Measurements from ENCODE around the gene PSMC3.

Gene PSMC3

DNA sequence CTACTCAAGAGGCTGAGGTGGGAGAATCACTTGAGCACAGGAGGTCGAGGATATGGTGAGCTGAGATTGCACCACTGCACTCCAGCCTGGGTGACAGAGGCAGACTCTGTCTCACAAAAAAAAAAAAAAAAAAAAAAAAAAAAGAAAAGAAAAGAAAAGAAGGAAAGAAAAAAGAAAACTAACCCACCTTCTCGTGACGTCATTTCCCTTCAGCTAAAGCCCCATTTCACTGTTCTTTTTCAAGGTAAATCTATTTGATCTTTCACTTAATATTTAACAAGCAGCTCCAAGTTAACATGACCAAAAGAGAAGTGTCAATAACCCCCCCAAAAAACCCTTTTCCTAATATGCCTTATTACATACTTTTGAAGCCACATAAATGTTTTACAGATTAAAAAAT lies 17.6 kb upstream of the PSMC3 start:
- FAIRE-seq (no peak), DNase-seq (ENCODE audit: insufficient read length, low spot score) (no peak)

DNA sequence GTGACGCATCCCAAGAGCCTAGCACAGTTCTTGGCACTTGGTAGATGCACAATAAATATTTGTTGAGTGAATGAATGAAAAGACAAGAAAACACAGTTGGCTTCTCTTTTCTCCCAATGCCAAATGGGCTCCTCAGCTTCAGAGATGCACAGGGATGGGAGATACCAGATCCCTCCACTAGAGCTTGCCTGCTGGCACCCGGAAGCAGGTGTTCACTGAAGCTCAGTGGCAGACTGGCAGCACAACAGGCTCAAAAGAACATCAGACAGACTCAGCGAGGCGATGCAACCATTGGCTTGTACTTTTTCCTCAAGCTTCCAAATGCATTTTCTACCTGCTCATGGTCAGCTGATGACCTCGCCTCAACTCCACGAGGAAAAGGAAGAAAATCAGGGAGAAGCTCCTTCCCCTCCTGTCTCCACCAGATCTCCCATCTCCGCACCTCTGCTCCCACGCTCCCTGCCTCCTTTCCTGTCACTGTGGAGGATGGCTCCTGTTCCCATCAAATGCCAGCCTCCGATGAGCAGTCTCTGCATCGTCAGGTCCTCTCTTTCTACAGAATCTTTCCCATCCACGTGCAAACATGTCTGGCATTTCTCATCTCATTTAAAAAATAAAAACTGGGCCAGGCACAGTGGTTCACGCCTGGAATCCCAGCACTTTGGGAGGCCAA lies 16.9 kb upstream of the PSMC3 start:
- FAIRE-seq (no peak), DNase-seq (ENCODE audit: insufficient read length, low spot score) (no peak)

DNA sequence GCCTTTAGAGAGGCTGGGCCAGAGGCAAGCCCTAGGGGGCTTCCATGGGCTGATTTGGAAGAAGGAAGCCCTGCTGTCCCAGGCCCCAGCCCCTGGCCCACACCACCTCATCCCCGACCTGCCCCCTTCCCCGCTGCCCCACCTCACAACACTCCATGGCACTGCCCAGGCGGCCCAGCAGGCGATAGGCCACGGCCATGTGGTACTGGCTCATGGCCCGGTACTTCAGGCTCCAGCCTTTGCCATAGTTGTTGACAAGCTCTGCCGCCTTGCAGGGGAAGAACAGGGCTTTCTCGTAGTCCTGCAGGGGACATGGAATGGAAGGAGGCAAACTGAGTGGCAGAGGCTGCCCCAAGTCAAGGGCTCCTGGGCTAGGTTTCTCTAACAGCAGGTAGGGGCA lies 16.3 kb upstream of the PSMC3 start:
- DNase-seq (ENCODE audit: insufficient read length, low spot score) (no peak), FAIRE-seq (no peak)

DNA sequence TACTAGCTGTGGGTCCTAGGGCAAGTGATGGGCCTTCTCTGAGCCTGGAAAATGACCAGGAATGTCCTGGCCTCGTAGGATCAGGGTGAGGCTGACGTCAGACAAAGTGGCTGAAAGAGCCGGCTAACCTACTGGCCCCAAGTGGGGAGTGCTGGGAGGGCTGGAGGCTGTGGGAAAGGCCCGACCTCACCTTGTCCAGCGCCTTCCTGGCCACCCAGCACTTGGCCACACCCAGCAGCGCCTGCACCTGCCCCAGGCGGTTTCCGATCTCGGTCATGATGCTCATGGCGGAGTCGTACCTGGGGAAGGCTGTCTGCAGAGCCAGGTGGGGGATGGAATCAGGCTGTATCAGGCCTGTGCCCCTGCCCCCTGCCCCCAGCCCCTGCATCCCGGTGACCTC lies 15.2 kb upstream of the PSMC3 start:
- DNase-seq (ENCODE audit: insufficient read length, low spot score) (no peak), FAIRE-seq (no peak)

DNA sequence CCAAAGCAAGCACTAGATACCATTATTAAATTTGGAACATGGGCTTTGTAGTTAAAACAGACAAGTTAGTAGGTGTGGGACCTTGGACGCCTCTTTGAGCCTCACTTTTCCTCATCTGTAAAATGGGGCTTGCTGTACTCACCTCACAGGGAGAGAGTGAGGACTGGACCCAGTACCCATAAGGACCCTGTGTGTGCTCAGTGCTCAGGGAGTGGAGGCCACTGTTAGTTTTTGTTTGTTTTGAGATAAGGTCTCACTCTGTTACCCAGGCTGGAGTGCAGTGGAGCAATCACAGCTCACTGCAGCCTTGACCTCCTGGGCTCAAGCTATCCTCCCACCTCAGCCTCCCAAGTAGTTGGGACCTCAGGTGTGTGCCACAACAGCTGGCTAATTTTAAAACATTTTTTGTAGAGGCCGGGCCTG lies 13.8 kb upstream of the PSMC3 start:
- DNase-seq (ENCODE audit: insufficient read length, low spot score) (no peak), FAIRE-seq (no peak)

GRCh38 chr11:47438721-47439120 lies 12.5 kb upstream of the PSMC3 start:
- DNase-seq (ENCODE audit: insufficient read length, low spot score): no peak
- FAIRE-seq: no peak

GRCh38 chr11:47437746-47438418 lies 11.6 kb upstream of the PSMC3 start:
- no peak for FAIRE-seq
- DNase-seq (ENCODE audit: insufficient read length, low spot score): no peak

GRCh38 chr11:47437218-47437745 lies 11.0 kb upstream of the PSMC3 start:
- no peak for FAIRE-seq
- no peak for DNase-seq (ENCODE audit: insufficient read length, low spot score)

DNA sequence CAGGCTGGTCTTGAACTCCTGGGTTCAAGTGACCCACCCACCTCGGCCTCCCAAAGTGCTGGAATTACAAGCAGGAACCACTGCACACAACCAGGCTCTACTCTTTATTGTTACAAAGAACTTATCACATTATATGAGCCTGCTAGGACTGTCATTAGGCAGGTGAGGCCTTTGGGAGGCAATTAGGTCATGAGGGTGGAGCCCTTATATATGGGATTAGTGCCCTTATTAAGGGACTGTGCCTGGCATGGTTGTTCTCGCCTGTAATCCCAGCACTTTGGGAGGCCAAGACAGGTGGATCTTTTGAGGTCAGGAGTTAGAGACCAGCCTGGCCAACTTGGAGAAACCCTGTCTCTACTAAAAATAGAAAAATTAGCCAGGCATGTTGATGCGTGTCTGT lies 10.5 kb upstream of the PSMC3 start:
- DNase-seq (ENCODE audit: insufficient read length, low spot score) (no peak), FAIRE-seq (no peak)

DNA sequence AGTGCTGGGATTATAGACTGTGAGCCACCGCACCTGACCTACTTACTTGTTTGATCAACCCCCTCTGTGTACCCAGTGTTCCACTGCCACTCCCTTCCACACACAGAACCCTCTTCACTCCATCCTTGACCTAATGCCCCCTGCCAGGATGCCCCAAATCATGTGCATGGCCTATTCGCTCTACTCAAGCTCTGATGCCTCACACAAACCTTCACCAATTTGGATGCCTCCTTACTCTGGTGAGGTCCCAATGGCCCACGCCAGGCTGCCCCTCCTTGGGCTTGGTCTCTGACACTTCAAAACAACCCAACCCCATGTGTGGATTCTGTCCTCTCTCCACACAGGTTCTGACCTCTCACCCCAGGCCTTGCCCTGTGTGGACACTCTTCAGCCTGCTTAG lies 9.4 kb upstream of the PSMC3 start:
- DNase-seq (ENCODE audit: insufficient read length, low spot score) (no peak), FAIRE-seq (no peak)

- FAIRE-seq: no peak
- DNase-seq (ENCODE audit: insufficient read length, low spot score): no peak
Observed at GRCh38 chr11:47434011-47434786, 8.0 kb upstream of the PSMC3 start.

DNA sequence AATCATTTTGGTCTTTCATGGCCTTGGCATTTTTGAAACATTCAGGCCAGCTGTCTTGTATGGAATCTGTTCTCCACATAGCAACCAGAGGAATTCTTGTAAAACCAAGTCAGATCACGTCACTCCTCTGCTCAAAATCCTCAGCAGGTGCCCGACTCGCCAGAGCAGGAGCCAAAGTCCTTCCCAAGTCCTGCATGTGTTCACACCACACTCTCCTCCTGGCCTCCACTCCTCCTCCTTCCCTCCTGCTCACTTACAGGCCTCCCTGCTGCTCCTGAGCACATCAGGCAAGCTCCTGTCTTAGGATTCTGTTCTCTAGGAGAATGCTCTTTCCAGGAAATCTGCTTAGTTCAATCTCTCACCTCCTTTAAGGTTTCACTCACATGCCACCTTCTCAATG lies 6.9 kb upstream of the PSMC3 start:
- FAIRE-seq: no peak
- no peak for DNase-seq (ENCODE audit: insufficient read length, low spot score)

- FAIRE-seq: no peak
Observed at GRCh38 chr11:47431356-47432083, 5.3 kb upstream of the PSMC3 start.

DNA sequence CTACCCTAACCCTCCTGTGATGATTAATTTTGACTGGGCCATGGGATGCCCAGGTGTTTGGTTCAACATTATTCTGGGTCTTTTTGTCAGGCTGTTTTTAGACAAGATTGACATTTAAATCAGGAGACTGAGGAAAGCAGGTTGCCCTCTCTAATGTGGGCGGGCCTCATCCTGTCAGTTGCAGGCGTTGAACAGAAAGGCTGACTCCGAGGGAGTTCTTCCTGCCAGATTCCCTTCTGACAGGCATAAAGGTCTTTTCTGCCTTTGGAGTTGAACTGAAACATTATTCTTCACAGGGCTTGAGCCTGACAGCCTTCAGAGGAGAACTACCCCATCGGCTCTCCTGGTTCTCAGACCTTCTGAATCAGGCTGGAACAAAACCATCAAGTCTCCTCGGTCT lies 4.3 kb upstream of the PSMC3 start:
- DNase-seq (ENCODE audit: insufficient read length, low spot score): no peak
- no peak for FAIRE-seq

More at GRCh38 chr11:47431356-47432083, 5.3 kb upstream of the PSMC3 start:
- DNase-seq (ENCODE audit: insufficient read length, low spot score): no peak

DNA sequence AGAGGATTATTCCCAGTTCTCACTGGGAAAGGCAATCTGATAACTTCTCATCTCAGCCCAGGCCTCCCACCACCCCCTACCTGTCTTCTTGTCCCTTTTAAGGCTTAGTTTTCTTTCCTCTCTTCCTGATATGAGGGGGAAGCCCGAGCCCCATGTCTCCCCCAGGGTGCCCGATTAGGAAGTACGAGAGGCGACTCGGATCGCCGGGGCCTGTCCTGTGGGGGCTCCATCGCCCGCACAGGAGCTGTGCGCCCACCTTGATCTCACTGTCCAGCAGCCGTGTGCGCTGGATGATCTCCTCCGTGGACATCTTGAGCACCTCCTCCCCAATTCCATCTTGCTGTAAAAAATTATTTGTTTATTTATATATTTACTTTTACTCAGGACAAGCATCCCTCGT lies 628 bp downstream of the PSMC3 start:
- FAIRE-seq (no peak), DNase-seq (ENCODE audit: insufficient read length, low spot score) (no peak)

DNA sequence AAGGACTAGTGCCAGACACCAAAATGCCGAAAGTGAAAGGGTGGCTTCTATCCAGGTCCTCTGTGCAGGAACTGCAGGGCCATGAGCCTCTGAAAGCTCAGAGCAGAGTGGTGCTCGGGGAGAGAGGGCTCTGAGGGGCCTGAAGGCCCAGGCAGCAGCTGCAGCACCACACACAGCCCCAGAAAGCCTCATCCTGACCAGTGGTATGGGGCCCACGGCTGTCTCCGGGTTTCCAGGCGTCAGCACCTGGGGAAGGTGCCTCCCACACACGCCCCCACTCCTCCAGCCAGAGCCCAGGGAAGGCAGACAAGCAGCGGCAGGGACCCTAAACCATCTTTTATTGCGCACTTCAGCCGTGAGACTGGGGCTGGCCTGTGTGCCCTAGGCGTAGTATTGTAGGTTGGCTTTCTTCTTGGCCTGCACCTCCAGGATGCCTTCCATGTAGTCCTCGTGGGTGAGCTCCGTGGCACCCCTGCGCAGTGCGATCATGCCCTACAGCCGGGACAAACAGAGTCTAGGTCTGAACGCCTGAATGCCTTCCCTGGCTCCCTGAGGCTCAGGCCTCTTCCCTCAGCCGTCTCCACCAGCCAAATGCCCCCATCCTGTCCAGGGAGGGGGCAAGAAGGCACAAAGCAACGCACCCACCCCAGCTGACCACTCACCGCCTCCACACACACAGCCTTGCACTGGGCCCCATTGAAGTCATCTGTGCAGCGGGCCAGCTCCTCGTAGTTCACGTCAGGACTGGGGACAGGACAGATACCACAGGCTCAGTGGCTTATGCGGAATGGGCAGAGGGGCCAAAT lies 7.6 kb downstream of the PSMC3 start:
- no peak for FAIRE-seq

DNA sequence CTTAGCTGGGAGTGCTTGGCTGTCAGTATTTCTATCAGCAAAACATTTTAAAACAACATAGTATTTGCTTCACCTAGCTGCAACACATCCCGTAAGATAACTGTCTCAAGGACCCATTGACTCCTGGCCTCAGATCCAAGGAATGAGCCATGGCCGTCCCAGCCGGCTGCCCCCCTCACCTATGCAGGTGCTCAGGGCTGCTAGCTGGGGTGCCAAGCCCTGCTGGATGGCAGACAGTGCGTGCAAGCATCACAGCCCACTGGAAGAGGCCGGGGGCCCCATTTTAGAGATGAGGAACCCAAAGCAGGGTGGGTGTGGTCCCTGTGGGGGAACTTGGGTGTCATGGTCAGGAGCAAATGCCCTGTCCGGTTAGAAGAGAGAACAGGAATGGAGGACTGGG lies 8.5 kb downstream of the PSMC3 start:
- no peak for FAIRE-seq
- DNase-seq (ENCODE audit: insufficient read length, low spot score): no peak

More for the DNA sequence above, 7.6 kb downstream of the PSMC3 start:
- no peak for DNase-seq (ENCODE audit: insufficient read length, low spot score)

GRCh38 chr11:47415949-47416472 lies 10.2 kb downstream of the PSMC3 start:
- no peak for FAIRE-seq

DNA sequence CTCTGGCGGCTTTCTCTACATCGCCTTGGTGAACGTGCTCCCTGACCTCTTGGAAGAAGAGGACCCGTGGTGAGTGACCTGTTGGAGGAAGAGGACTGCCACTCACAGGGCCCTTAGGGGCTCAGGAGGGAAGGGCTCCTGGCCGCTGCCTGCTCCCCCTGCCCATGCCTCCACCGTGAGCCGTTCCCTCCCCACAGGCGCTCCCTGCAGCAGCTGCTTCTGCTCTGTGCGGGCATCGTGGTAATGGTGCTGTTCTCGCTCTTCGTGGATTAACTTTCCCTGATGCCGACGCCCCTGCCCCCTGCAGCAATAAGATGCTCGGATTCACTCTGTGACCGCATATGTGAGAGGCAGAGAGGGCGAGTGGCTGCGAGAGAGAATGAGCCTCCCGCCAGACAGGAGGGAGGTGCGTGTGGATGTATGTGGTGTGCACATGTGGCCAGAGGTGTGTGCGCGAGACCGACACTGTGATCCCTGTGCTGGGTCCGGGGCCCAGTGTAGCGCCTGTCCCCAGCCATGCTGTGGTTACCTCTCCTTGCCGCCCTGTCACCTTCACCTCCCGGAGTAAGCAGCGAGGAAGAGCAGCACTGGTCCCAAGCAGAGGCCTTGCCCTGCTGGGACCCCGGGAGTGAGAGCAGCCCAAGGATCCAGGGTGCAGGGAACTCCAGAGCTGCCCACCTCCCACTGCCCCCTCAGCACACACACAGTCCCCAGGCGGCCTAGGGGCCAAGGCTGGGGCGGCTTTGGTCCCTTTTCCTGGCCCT lies 11.0 kb downstream of the PSMC3 start:
- DNase-seq (ENCODE audit: insufficient read length, low spot score): no peak
- no peak for FAIRE-seq

More at GRCh38 chr11:47415949-47416472, 10.2 kb downstream of the PSMC3 start:
- no peak for DNase-seq (ENCODE audit: insufficient read length, low spot score)
